8988T (cell line): ENCODE results near the gene SH3D21.
A peak's percentile ranks its signal among the peaks of the same experiment; 100 is the strongest.

Source experiments
- DNase-seq: peaks from one replicate; pipeline ENCODE4 v3.0.0; 2011

SH3D21 gene

DNA sequence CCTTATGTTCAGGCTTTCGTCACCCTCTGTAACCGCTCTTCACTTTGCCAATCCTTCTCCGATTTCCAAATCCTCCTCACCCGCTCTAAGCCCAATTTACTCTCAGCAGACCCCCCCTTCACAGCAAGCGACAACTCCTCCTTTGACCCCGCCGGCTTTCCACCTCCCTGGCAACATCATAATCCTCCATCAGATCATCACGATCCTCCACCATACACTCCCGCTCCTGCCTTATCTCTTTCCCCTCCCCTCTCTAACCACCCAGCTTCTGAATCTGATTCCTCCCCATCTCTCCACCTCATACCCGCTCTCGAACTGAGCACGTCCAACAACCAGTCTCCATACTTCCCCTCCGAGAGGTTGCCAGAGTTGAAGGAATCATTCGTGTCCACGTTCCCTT is 24.8 kb downstream of the SH3D21 start:
- DNase-seq = no peak

GRCh38 chr1:36337830-36338229 is 31.7 kb downstream of the SH3D21 start:
- DNase-seq = no peak

DNA sequence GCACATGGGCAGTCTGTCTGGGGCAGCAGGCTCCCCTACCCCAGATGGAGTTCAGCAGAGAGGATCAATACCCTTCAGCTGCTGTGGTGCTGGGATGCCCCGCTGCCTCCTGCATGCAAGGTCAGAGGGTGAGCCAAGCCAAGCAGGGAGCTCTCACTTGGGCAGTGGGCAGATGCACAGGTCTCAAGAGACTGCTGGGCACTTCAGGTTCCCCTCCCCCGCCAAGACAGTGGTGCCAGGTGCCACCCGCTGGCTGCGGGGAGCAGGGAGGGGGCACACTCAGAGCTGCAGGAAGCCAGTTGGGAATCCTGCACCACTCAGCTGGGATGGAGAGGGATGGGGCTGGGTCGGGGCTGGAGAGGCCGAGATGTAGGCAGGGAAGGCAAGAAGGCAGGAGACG is 33.0 kb downstream of the SH3D21 start:
- DNase-seq = no peak

DNA sequence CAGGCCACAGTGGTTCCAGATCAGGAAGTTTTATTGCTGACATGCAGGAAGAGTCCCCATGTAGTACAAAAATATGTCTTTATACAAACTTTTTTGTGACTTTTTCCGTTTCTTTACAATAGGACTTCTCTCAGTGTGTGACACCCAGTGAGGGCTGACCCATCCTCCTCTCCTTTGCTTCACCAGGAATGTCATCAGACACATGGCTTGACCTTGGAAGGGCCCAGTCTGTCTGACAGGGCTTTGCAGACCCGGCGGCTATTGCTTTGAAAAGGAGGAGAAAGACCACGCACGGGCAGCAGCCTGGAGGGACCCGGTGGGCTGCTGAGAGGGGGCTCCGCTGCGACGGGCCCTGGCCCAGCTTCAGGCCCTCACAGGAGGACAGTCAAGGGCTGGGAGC is 33.4 kb downstream of the SH3D21 start:
- DNase-seq = no peak

DNA sequence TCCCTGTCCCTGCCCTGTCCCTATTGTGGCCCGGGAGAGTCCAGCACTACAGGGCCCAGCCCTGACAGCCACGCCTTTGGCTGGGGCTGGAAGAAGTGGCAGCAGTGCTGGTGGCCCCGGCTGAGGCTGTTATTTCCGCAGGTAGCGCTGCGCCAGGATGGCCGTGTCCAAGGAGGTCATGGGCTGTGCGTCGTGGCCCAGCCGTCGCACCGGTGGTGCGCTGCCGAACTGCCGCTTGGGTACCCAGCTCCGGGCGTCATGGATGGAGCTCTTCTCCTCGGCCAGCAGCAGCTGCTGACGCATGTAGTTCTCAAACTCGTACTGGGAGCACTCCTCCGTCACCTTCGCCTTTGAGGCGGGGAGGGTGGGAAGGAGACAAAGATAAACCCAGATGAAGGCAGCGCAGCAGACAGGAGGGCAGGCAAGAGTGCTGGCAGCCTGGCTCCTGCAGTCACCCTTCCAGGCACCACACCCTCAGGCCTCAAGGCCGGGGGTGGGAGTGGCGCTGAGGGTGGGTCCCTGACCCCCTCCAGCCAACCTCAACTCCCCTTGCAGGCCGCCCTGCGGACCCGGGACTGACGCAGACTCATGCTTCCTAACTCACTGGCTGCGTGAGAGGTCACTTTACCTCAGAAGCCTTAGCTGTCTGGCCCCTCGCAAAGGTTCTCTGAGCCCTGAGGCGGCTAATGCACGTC is 35.6 kb downstream of the SH3D21 start:
- no peak for DNase-seq

GRCh38 chr1:36342426-36343185 is 36.4 kb downstream of the SH3D21 start:
- no peak for DNase-seq

DNA sequence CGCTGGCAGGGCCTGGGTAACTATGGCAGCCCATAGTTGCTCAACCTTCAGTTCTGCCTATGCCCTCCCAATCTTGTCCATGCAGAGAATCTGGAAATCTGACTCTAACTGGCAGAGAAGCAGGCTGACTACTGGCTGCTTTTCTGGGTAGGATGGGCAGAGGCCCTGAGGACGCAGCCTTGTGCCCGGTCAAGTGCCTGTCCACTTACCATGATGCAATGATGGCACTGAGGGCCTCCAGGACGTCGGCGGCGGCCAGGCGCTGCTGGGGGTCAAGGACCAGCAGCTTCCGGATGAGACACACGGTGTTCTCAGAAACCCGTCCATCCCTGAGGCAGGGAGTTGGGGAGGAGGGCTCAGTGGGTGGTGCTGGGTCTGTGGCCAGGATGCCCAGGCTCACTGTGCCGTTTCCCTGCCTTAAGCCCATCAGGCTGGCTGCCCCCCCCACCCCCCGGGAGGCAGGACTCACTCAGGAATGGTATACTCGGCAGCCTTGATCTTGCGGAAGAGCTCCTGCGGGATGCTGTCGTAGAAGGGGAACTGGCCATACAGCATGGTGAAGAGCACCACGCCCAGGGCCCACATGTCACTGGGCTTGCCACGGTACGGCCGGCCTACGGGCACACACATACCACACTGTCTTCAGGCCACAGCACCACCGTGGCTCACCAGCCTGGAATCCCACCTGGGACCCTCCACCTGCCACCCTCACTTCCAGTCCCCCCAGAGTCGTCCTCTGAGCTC is 37.7 kb downstream of the SH3D21 start:
- no peak for DNase-seq

- no peak for DNase-seq
These were observed 38.2 kb downstream of the SH3D21 start for GRCh38 chr1:36344395-36344680.

DNA sequence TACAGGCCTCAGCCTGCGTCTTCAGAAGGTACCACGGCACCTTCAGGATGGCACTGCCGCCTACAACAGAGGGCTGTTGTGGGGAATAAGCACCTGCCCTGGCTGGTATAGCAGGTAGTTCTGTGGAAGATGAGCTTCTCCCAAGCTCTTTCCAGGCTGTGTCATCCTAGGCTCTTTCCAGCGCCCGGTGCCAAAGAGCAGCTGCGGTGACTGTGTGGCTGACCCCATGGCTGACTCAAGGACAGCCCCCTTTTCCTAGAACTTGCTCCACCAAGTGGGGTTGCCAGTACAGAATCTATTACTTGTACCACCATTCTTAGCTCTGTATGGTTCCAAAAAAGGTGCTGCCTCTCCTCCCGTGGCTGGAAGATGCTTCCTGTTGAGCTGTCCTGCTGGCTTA is 39.2 kb downstream of the SH3D21 start:
- no peak for DNase-seq

GRCh38 chr1:36346741-36347370 is 40.7 kb downstream of the SH3D21 start:
- no peak for DNase-seq

DNA sequence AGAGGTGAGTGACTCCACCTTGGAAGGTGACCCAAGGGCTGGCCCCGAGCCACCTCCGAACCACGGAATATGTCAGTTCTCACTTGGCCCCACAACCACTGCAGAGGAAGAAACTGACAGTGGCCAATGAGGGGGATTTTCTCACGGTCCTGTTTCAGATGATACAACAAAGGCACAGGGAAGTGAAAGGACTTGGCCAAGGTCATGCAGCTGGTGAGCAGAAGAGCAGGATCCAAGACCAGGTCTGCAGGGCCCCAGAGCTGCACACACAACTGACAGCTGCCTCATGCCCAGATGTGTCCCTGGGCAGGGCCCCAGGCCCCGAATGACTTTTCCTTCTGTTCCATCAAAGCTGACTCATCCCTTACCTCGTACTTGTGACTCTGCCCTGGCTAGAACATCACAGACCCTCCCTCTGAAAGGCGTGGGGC is 43.1 kb downstream of the SH3D21 start:
- no peak for DNase-seq

DNA sequence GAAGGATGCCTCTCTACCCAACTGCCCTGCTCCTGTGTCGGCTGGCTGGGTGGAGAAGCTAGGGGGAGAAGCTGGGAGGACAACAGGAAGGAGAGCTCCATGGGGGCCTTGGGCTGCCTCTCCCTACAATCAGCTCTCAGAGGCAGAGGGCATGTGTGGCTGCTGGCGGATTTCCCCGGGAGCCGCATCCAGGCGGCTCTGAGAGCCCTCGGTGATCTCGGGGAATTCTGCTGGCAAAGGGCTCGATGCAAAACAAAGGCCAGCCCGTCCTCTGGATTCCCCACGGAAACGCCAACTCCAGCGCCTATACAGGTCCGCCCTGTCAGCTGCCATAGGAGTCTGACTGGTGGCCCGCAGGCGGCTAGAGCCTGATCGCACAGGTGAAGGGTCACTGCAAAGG is 43.7 kb downstream of the SH3D21 start:
- DNase-seq = no peak

DNA sequence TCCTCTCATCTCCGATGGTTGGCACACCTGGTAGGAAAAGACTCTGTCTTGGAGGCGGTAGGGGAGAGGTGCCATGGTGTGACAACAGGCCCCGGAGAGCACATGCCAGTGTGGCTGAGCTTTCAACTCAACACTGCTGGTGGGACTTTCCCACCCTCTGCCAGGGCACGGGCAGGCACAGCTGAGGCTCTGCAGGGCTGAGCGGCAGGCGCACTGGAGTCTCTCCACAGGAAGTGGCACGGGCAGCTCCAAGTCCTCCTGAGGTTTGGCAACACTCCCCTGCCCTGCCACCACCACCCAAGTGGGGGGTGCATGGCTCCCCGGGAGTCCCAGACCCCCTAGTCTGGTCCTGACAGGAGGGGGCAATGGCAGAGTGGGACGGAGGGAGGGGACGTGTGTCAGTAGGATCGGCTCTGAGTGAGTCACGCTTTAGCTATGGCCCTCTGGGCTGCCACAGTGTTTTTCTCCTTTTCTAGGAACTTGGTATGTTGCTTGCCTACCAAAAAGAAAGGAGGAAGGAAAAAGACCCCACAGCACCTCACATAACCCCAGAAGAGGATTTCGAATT is 44.6 kb downstream of the SH3D21 start:
- DNase-seq = peak; percentile 64

GRCh38 chr1:36351227-36351977 is 45.2 kb downstream of the SH3D21 start:
- DNase-seq = peak; percentile 54

- DNase-seq = no peak
These were observed 46.1 kb downstream of the SH3D21 start for GRCh38 chr1:36352125-36352909.

GRCh38 chr1:36352910-36353878 is 47.0 kb downstream of the SH3D21 start:
- DNase-seq = no peak

DNA sequence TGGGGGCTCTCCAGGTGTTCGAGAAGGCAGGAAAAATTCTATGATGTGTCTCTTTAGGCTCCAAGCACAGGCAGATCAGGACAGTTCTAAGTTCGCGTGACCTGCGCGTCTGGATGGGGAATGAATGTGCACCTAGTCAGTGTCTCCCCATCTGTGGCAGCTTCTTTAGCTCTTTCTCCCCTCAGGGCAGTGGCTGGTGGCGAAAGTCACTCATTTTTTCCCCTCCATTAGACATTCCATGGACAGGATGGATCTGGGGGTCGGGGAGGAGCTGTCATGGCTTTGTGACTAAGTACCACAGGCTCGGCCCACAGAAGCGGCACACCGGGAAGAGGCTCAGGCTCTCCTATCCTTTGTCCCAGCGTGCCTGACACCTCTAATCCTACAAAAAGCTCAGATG is 48.3 kb downstream of the SH3D21 start:
- no peak for DNase-seq

- no peak for DNase-seq
These were observed 49.6 kb downstream of the SH3D21 start for GRCh38 chr1:36355811-36356210.

DNA sequence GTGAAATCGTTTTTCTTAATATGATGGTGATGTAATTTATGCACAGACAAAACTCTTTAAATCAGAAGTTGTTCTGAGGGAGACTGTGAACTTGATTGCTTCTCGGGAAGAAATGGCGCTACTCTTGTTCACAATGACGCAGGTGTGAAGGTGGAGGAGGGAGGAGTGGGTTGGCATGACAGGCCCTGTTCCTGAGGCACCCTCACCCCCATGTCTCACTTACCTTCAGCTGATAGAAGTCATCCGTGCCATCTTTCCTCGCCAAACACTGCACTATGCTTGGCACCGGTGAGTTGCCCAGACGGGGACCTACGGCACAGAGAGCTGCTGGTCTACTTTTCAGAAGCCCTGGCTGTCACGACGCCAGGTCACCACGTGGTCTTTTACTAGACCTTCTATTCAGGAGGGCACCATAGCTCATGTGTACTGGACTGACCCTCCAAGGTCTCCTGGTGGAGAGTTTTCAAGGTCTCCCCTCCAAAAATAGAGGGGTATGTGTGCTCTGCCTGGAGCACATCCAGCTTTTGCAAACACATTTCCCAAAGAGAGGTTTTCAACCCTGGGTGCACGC is 52.4 kb downstream of the SH3D21 start:
- no peak for DNase-seq

DNA sequence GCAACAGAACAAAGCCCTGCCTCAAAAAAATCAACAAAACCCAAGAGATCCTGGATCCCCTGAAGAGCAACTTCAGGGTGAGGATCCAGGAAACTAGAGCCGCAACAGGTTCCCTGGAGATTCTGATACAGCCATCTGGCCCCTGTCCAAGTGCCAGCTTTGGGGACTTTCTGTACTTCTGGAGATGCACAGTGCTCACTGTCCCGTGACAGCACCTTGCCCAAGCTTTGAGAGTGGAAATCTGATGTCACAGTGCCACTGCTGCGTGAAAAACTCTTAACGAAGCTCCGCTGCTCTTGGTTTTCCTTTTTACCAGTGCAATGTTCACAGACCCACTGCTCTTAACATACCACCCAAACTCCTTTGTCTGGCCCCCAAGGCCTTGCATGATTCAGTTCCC is 53.2 kb downstream of the SH3D21 start:
- DNase-seq = no peak
